ENCODE data around the gene AHCYL1.

DNA sequence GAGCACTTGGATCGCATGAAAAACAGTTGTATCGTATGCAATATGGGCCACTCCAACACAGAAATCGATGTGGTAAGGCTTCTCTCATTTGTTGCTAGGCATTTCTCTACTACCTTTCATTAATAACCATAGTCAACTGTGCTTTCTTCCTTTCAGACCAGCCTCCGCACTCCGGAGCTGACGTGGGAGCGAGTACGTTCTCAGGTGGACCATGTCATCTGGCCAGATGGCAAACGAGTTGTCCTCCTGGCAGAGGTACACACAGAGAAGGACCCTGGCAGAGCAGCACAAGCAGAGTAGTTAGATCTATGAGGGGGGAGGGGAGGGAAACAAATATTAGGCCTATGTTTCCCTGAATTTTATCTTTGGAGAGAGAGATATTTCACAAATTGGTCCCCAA lies 33.8 kb downstream of the AHCYL1 start:
- TF ChIP-seq, protein P1, sequence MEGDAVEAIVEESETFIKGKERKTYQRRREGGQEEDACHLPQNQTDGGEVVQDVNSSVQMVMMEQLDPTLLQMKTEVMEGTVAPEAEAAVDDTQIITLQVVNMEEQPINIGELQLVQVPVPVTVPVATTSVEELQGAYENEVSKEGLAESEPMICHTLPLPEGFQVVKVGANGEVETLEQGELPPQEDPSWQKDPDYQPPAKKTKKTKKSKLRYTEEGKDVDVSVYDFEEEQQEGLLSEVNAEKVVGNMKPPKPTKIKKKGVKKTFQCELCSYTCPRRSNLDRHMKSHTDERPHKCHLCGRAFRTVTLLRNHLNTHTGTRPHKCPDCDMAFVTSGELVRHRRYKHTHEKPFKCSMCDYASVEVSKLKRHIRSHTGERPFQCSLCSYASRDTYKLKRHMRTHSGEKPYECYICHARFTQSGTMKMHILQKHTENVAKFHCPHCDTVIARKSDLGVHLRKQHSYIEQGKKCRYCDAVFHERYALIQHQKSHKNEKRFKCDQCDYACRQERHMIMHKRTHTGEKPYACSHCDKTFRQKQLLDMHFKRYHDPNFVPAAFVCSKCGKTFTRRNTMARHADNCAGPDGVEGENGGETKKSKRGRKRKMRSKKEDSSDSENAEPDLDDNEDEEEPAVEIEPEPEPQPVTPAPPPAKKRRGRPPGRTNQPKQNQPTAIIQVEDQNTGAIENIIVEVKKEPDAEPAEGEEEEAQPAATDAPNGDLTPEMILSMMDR (IDR thresholded peaks at IDR 0.05; ENCODE audit: insufficient read depth, low read length, poor library complexity, severe bottlenecking), result no peak
- TF ChIP-seq EZH2phosphoT487 (conservative IDR thresholded peaks at IDR 0.05; ENCODE audit: low read length), result no peak
